ENCODE results near the gene DDX4.

DNA sequence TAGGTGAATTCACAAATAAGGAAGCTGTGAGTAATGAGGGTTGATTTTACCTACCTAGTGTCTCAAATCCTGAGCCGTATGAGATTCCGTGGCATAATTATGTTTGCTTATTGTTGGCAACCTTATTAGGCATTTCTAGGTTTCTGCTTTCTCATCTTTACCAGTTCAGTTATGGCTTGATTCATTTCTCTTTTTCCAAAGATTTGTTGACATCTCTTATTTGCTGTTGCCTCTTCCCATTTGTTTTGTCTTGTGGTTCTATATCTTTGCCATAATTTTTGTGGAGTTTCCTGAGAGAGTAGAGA is 113.8 kb downstream of the DDX4 start:
- TF ChIP-seq ZNF670 (tag by site-specific recombination; IDR thresholded peaks at IDR 0.05; ENCODE audit: low read depth), result no peak
- no peak for TF ChIP-seq PRDM1 (tag by site-specific recombination; IDR thresholded peaks at IDR 0.05)
- no peak for TF ChIP-seq SP2 (tag by site-specific recombination; IDR thresholded peaks at IDR 0.05)
- TF ChIP-seq, protein P1, sequence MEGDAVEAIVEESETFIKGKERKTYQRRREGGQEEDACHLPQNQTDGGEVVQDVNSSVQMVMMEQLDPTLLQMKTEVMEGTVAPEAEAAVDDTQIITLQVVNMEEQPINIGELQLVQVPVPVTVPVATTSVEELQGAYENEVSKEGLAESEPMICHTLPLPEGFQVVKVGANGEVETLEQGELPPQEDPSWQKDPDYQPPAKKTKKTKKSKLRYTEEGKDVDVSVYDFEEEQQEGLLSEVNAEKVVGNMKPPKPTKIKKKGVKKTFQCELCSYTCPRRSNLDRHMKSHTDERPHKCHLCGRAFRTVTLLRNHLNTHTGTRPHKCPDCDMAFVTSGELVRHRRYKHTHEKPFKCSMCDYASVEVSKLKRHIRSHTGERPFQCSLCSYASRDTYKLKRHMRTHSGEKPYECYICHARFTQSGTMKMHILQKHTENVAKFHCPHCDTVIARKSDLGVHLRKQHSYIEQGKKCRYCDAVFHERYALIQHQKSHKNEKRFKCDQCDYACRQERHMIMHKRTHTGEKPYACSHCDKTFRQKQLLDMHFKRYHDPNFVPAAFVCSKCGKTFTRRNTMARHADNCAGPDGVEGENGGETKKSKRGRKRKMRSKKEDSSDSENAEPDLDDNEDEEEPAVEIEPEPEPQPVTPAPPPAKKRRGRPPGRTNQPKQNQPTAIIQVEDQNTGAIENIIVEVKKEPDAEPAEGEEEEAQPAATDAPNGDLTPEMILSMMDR (tag by site-specific recombination; IDR thresholded peaks at IDR 0.05), result no peak
- no peak for TF ChIP-seq ZEB2 (tag by site-specific recombination; IDR thresholded peaks at IDR 0.05)
- no peak for TF ChIP-seq GLI4 (tag by site-specific recombination; IDR thresholded peaks at IDR 0.05)
- no peak for TF ChIP-seq YY1 (tag by site-specific recombination; IDR thresholded peaks at IDR 0.05)
- TF ChIP-seq ZBTB21 (tag by site-specific recombination; IDR thresholded peaks at IDR 0.05), result no peak
- TF ChIP-seq, protein P2, sequence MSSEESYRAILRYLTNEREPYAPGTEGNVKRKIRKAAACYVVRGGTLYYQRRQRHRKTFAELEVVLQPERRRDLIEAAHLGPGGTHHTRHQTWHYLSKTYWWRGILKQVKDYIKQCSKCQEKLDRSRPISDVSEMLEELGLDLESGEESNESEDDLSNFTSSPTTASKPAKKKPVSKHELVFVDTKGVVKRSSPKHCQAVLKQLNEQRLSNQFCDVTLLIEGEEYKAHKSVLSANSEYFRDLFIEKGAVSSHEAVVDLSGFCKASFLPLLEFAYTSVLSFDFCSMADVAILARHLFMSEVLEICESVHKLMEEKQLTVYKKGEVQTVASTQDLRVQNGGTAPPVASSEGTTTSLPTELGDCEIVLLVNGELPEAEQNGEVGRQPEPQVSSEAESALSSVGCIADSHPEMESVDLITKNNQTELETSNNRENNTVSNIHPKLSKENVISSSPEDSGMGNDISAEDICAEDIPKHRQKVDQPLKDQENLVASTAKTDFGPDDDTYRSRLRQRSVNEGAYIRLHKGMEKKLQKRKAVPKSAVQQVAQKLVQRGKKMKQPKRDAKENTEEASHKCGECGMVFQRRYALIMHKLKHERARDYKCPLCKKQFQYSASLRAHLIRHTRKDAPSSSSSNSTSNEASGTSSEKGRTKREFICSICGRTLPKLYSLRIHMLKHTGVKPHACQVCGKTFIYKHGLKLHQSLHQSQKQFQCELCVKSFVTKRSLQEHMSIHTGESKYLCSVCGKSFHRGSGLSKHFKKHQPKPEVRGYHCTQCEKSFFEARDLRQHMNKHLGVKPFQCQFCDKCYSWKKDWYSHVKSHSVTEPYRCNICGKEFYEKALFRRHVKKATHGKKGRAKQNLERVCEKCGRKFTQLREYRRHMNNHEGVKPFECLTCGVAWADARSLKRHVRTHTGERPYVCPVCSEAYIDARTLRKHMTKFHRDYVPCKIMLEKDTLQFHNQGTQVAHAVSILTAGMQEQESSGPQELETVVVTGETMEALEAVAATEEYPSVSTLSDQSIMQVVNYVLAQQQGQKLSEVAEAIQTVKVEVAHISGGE (tag by site-specific recombination; conservative IDR thresholded peaks at IDR 0.05; ENCODE audit: low read depth), result no peak
- no peak for TF ChIP-seq ZNF654 (tag by site-specific recombination; IDR thresholded peaks at IDR 0.05; ENCODE audit: low read depth)
- TF ChIP-seq BCL11A (tag by site-specific recombination; IDR thresholded peaks at IDR 0.05; ENCODE audit: low read depth), result no peak

All from HEK293 (cell line).